Mesothelial cell of epicardium (in vitro differentiated cells): ENCODE results near the gene JSRP1. TPM values are rescaled to one million over a fixed set of nuclear protein-coding genes. Genes with fewer than 3 reads are reported as not detected.

Source experiments
- DNase-seq, 2 experiments: peaks; one replicate each; pipeline ENCODE4 v3.0.0; 2021; ENCODE audit warnings: low spot score in 2 of 2; ENCODE audit not compliant: unreplicated experiment in 2 of 2
- H3K27ac Mint-ChIP-seq: 2 replicates; pipeline ENCODE4 v1.8.0; 2021; ENCODE audit warnings: mixed read lengths
- H3K27me3 Mint-ChIP-seq: 2 replicates; pipeline ENCODE4 v1.8.0; 2021; ENCODE audit warnings: low read depth, mixed read lengths
- H3K36me3 Mint-ChIP-seq: 2 replicates; pipeline ENCODE4 v1.8.0; 2021; ENCODE audit warnings: mixed read lengths
- H3K4me1 Mint-ChIP-seq: 2 replicates; pipeline ENCODE4 v1.8.0; 2021; ENCODE audit warnings: mixed read lengths
- H3K4me3 Mint-ChIP-seq: 2 replicates; pipeline ENCODE4 v1.8.0; 2021; ENCODE audit warnings: mild to moderate bottlenecking, moderate library complexity, mixed read lengths
- H3K9me3 Mint-ChIP-seq: 2 replicates; pipeline ENCODE4 v1.8.0; 2021; ENCODE audit warnings: mixed read lengths
- total RNA-seq: library from RNA; stranded (reverse); gene quantifications from 3 replicates; pipeline ENCODE4 v1.2.1, GENCODE V29; 2021
- TF ChIP-seq, protein P1 (sequence below): fragments of 200-600 bp; sonication (generic); IDR thresholded peaks from one replicate; pipeline ENCODE4 v1.5.0; 2021; ENCODE audit warnings: antibody characterized with exemption; ENCODE audit not compliant: unreplicated experiment

JSRP1 gene
- total RNA-seq, 1 donor from 2014 or later: 0.80 TPM

DNA sequence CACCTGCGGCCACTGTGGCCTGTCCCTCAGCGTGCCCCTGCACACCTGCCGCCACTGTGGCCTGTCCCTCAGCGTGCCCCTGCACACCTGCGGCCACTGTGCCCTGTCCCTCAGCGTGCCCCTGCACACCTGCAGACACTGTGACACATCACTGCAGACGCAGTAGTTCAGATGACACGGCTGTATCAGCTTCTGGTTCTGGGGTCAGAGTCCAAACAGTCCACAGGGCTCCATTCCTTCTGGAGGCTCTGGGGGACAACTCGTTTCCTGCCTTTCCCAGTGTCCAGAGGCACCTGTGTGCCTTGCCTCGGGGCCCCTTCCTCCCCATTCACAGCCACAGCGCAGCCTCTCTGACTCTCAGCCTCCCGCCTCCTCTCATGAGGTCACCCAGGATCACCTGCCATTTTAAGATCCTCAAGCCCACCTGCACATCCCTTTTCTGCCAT lies 14.1 kb downstream of the JSRP1 start:
- H3K27me3 Mint-ChIP-seq: no peaks in the 10 kb centered on the region
- peaks cover 5% of the 10 kb centered on the region for H3K36me3 Mint-ChIP-seq

DNA sequence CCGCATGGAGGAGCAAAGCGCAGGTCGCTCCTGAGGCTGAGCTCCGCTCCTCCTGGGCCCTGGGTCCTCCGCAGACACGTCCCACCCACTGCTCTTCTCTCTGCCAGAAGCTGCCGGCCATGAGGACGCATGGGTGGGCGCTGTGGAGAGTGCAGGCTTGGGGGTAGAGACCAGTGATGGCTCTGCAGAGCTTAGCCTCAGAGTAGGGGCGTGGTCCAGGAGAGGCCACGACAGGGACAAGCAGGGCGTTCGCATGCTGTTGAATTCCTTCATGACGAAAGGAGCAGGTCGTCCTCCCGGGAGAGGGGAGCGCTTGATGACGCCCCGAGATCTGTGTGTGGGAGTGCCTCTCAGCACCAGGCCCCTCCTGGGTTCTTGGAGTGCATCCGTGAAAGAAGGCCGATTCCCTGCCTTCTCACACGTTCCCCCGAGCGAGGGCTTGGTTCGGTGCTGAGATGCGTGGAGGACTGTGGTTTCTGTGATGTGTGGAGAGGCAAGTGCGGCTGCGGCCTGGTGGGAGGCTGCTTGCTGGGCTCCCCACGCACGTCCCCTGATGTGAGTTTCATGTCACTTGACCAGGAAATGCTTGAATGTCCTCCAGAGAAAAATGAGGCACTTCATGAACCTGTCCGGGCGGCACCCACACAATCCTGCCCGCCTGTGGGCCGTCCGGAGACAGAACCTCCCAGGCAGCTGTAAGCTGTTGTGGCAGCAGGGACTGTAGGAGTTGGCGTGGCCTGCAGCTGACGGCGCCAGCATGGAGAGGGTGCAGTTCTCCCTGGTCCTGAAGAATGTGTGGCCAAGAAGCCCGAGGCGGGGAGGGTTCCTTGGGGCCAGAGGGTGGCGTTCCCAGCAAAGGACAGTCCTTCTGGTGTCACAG lies 15.1 kb downstream of the JSRP1 start:
- no peaks in the 10 kb centered on the region for H3K9me3 Mint-ChIP-seq
- peaks cover 47% of the 10 kb centered on the region for H3K4me1 Mint-ChIP-seq
- DNase-seq: no peak
- H3K27me3 Mint-ChIP-seq: no peaks in the 10 kb centered on the region
- peak overlapping the region; percentile 87 for H3K4me3 Mint-ChIP-seq
- peak overlapping the region; percentile 82 for H3K27ac Mint-ChIP-seq
- TF ChIP-seq, protein P1, sequence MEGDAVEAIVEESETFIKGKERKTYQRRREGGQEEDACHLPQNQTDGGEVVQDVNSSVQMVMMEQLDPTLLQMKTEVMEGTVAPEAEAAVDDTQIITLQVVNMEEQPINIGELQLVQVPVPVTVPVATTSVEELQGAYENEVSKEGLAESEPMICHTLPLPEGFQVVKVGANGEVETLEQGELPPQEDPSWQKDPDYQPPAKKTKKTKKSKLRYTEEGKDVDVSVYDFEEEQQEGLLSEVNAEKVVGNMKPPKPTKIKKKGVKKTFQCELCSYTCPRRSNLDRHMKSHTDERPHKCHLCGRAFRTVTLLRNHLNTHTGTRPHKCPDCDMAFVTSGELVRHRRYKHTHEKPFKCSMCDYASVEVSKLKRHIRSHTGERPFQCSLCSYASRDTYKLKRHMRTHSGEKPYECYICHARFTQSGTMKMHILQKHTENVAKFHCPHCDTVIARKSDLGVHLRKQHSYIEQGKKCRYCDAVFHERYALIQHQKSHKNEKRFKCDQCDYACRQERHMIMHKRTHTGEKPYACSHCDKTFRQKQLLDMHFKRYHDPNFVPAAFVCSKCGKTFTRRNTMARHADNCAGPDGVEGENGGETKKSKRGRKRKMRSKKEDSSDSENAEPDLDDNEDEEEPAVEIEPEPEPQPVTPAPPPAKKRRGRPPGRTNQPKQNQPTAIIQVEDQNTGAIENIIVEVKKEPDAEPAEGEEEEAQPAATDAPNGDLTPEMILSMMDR: no peak
- peaks cover 5% of the 10 kb centered on the region for H3K36me3 Mint-ChIP-seq

More for the DNA sequence above, 14.1 kb downstream of the JSRP1 start:
- Mint-ChIP-seq H3K4me1 (peaks cover 44% of the 10 kb centered on the region), H3K27ac (no peak overlapping the region), H3K4me3 (no peak overlapping the region), H3K9me3 (no peaks in the 10 kb centered on the region)
- DNase-seq: no peak
- TF ChIP-seq, protein P1: no peak

DNA sequence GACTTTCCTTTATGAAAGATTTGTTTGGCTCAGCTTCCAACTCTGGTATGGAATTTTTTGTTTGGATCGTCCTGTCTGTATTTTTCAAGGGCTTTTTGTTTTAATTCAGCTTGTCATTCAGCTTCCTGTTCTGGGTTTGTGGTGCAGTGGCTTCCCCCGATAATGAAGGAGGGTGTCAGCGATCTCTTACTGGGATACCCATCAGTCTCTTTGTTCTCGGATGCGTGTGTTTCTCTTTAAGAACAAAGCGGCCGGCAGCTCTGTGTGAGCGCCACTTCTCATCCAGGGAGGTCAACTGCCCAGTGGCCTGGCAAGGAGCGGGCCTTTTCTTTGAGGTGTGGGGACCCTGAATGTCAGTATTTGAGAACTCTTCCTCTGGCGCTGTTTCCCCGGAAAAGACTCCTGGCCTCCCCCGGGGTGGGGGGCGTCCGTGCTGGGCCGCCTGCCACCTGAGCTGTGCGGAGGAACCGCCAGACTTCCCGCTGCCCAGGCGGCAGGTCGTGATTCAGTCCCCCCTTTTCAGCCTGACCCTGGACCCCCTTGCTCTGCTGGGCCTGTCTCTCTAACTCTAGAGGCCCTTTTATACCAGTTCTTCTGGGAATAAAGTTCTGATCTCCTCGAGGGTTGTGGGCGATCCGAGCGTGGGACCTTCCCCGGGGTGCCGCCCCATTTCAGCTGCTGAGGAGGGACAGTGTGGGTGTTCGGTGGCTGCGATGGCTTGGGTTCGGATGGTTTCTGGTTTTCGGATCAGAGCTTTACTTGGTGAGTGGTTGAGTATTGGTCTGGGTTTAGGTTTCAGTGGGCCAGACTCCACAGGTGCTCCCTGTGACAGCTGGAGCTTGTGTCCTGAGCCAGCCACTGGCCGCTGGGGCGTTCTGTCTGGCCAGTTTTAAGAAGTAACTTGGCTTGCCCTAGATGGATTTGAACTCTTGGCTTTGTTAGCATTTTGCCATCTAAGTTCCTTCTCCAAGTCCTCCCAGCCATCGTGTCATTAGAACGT lies 16.1 kb downstream of the JSRP1 start:
- TF ChIP-seq, protein P1: no peak
- Mint-ChIP-seq H3K27me3 (no peaks in the 10 kb centered on the region), H3K9me3 (no peaks in the 10 kb centered on the region), H3K36me3 (peaks cover 3% of the 10 kb centered on the region), H3K27ac (peak overlapping the region; percentile 82), H3K4me1 (peaks cover 50% of the 10 kb centered on the region), H3K4me3 (peak overlapping the region; percentile 87)
- no peak for DNase-seq

DNA sequence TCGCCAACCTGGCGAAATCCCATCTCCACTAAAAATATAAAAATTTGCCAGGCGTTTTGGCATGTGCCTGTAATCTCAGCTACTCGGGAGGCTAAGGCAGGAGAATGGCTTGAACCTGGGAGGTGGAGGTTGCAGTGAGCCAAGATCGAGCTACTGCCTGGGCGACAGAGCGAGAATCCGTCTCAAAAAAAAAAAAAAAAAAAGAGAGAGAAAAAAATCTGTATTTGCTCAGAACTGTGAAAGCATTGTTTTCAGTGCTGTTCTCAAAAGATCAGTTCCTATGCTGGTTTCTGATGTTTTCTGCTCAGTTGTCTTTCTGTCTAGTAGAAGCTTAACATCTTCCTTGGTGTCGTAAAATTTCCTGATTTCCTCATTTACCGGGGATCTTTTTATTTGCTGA lies 17.0 kb downstream of the JSRP1 start:
- Mint-ChIP-seq H3K36me3 (peaks cover 3% of the 10 kb centered on the region), H3K4me3 (peak overlapping the region; percentile 87), H3K9me3 (no peaks in the 10 kb centered on the region), H3K27ac (peak overlapping the region; percentile 81), H3K27me3 (no peaks in the 10 kb centered on the region), H3K4me1 (peaks cover 53% of the 10 kb centered on the region)
- DNase-seq: no peak
- TF ChIP-seq, protein P1: no peak

DNA sequence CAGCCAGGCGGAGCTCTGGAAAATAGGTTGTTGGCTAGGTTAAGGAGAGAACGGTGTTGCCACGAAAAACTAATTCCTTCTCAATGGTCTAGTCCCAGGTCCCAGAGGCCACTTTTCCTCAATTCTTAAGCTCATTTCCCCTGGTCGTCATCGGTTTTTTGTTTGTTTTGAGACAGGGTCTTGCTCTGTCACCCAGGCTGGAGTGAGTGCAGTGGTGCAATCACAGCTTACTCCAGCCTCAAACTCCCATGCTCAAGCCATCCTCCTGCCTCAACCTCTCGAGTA lies 18.4 kb downstream of the JSRP1 start:
- TF ChIP-seq, protein P1: no peak
- H3K9me3 Mint-ChIP-seq: no peaks in the 10 kb centered on the region
- DNase-seq: no peak
- H3K27ac Mint-ChIP-seq: peak overlapping the region; percentile 95
- H3K36me3 Mint-ChIP-seq: peaks cover 5% of the 10 kb centered on the region
- H3K4me3 Mint-ChIP-seq: peak overlapping the region; percentile 87
- H3K27me3 Mint-ChIP-seq: no peaks in the 10 kb centered on the region
- peaks cover 53% of the 10 kb centered on the region for H3K4me1 Mint-ChIP-seq
